Cardiac fibroblast (primary cell): ENCODE measurements around the gene ARHGAP26.

Experiments
- DNase-seq, 2 donors: peaks; one replicate each; pipeline versions ENCODE4 v3.0.0 to v3.0.0-alpha.2; 2010; ENCODE audit warnings: low read depth in 2 of 2
- H3K4me3 ChIP-seq, 2 donors: replicated peaks in 1 of 2; 1 replicate in 1 of 2; 2 replicates in 1 of 2; pipeline ENCODE4 v1.5.1; 2011; ENCODE audit warnings: low read depth in 2 of 2, low read length in 2 of 2, mild to moderate bottlenecking in 2 of 2, moderate library complexity in 1 of 2
- TF ChIP-seq, protein P1 (sequence below): IDR thresholded peaks from one replicate; pipeline ENCODE4 v1.5.1; 2011; ENCODE audit warnings: low read depth, mild to moderate bottlenecking, low read length, inconsistent platforms

The ARHGAP26 gene

GRCh38 chr5:142777099-142777498 is 6.9 kb downstream of the ARHGAP26 start:
- TF ChIP-seq, protein P1, sequence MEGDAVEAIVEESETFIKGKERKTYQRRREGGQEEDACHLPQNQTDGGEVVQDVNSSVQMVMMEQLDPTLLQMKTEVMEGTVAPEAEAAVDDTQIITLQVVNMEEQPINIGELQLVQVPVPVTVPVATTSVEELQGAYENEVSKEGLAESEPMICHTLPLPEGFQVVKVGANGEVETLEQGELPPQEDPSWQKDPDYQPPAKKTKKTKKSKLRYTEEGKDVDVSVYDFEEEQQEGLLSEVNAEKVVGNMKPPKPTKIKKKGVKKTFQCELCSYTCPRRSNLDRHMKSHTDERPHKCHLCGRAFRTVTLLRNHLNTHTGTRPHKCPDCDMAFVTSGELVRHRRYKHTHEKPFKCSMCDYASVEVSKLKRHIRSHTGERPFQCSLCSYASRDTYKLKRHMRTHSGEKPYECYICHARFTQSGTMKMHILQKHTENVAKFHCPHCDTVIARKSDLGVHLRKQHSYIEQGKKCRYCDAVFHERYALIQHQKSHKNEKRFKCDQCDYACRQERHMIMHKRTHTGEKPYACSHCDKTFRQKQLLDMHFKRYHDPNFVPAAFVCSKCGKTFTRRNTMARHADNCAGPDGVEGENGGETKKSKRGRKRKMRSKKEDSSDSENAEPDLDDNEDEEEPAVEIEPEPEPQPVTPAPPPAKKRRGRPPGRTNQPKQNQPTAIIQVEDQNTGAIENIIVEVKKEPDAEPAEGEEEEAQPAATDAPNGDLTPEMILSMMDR: no peak
- DNase-seq: no peak
- H3K4me3 ChIP-seq: no peak overlapping the region

- DNase-seq: no peak
- TF ChIP-seq, protein P1: no peak
- H3K4me3 ChIP-seq: no peak overlapping the region
Measured at GRCh38 chr5:142777850-142778249, 7.7 kb downstream of the ARHGAP26 start.

GRCh38 chr5:142779163-142779840 is 9.1 kb downstream of the ARHGAP26 start:
- TF ChIP-seq, protein P1: no peak
- peak; percentile 17 to 68 for DNase-seq
- no peak overlapping the region for H3K4me3 ChIP-seq

GRCh38 chr5:142780871-142781270 is 10.7 kb downstream of the ARHGAP26 start:
- no peak for DNase-seq
- H3K4me3 ChIP-seq: no peak overlapping the region
- TF ChIP-seq, protein P1: no peak

- H3K4me3 ChIP-seq: no peak overlapping the region
- TF ChIP-seq, protein P1: no peak
- peak in 1 of 2 donors; percentile 37 for DNase-seq
Measured at GRCh38 chr5:142782976-142783530, 12.9 kb downstream of the ARHGAP26 start.

DNA sequence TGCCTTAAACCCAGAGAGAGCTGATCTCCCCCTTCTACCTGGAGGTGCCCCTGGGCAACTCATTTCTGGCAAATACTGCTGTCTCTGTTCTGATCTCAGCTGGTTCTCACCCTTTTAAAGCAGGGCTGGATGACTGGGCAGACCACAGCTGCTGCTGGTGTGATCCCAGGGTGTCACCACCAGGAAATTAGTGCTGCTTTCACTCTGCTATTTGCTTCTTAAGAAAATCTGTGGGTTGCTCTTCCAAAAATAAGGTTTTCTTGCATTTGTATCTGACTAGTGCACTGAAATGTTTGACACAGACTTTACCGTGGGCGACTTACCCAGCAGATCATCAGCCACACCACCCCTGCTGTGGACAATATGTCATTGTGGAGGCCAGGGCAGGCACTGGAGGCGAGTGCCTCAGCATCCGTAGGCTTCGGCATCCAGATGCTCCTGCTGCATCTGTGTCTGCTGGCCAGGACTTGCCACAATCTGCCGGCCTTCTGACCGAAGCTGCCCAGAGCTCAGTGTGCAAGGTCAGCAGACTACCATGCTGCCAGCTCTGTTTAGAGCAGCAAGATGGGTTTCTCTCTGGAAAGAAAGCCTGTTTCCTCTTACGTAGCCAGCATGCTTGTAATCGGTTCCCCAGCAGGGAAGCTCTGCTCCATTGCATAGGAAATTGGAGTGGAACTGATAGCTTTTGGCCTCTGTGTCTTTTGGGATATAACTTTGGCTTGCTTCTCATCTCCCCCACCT is 13.6 kb downstream of the ARHGAP26 start:
- H3K4me3 ChIP-seq: no peak overlapping the region
- TF ChIP-seq, protein P1: no peak
- peak; percentile 14 to 48 for DNase-seq
